GM19463 (cell line): ENCODE results near the gene IGSF22.
"Not testable (repeated sequence)": the region's sequence is repeated elsewhere in the genome, so short reads cannot be mapped to it uniquely, and the experiment has no call there.

Experiments
- ATAC-seq: cut with Tn5 transposase; IDR thresholded peaks from one replicate; pipeline ENCODE4 v1.9.1; 2021; ENCODE audit warnings: mild to moderate bottlenecking, moderate library complexity; ENCODE audit not compliant: unreplicated experiment

Gene IGSF22

DNA sequence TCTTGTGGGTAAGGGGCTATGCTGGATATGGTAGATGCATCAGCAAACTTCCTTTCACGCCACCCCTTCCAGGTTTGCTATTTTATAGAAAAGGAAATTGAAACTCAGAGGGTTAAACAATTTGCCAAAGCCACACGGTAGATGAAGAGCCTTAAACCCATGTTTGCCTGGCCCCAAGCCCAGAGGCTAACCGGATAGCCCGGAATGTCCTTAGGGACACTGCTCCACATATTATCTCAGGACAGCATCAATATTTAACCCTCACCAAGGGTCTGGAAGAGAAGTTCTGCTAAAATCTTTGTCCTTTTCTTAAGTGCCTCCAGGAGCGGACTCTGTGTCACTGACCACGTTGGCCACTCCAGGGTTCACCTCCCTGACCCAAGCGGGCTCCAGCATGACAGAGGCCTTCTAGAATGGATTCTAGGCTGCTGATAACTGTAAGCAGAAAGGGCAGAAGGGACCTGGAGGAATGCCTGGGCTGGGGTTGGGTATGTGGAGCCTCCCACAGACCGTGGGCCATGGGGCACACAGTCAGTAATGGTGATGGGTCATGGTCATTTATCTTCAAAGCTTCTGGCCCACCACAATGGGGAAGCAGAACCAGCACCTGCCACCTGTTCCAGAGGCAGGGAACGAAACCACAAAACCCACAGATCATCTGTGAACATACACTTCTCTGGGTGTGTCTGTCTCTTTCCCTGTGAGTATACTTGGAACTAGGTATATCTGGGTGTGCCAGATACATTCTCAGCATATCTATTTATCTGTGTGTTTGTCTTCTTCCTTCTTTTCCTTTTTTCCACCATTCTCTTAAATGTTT, 32.8 kb downstream of the IGSF22 start:
- ATAC-seq, result no peak

DNA sequence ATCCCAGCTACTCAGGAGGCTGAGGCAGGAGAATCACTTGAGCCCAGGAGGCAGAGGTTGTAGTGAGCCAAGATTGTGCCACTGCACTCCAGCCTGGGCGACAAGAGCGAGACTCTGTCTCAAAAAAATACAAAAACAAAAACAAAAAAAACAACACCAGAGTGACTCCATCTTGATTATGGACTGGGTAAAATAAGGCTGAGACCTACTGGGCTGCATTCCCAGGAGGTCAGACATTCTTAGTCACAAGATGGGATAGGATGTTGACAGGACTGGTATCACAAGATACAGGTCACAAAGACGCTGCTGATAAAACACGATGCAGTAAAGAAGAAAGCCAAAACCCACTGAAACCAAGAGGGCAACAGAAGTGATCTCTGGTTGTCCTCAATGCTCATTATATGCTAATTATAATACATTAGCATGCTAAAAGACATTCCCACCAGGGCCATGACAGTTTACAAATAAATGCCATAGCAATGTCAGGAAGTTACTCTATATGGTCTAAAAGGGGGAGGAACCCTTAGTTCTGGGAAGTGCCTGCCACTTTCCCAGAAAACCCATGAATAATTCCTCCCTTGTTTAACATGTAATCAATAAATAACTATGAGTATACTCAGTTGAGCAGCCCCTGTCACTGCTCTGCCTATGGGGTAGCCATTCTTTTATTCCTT, 34.4 kb downstream of the IGSF22 start:
- not testable (repeated sequence) for ATAC-seq

DNA sequence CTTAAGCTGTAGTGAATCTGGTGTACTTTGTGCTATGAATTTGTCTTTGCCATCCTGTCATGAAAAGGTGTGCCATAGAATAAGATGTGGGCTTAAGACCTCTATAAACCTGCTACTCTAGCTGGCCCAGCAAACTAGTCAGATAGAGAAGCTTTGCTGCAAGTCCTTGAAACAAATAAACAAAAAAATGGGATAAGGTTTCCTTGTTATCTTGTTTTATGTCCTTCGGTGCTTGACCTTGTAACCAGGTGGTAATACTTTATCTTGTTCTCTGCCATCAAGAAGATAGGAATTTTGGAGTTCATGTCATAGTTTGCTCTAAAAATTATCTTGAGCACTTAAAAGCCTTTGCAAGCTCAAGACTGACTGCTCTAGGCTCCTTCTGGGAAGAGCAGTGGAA, 41.7 kb downstream of the IGSF22 start:
- no peak for ATAC-seq

DNA sequence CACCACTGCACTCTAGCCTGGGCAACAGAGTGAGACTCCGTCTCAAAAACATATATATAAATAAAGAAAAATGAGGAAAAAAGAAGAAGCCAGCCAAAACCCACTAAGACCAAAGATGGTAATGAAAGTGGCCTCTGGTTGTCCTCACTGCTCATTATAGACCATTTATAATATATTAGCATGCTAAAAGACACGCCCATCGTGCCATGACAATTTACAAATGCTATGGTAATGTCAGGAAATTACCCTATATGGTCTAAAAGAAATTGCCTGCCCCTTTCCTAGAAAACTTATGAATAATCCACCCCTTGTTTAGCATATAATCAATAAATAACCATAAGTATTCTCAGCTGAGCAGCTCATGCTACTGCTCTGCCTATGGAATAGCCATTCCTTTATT, 43.5 kb downstream of the IGSF22 start:
- no peak for ATAC-seq

DNA sequence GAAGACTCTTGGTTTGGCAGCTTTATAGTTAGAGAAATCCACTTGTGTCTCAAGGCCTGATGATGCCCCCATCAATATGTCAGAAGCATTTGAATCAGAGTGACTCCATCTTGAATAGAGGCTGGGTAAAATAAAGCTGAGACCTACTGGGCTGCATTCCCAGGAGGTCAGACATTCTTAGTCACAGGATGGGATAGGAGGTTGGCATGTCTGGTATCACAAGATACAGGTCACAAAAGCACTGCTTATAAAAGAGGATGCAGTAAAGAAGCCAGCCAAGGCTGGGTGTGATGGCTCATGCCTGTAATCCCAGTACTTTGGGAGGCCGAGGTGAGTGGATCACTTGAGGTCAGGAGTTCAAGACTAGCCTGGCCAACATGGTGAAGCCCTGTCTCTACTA, 44.0 kb downstream of the IGSF22 start:
- ATAC-seq, result not testable (repeated sequence)

DNA sequence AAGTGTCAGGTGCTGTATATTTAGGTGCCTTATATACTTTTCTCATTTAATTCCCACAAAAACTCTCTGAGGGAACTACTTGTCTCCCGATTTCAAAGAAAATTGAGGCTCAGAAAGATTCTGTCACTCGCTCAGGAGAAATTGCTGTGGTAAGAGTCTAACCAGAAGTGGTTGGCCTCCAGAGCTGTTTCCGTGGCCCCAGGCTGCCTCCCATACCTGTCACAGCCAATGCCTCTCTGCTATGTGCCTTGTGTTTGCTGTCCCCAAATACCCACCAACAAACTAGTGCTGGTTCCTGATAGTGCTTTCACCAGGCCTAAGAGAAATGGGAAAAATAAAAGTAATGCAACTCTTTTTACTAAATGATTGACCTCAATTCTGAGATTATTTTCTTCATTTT, 48.4 kb downstream of the IGSF22 start:
- no peak for ATAC-seq

DNA sequence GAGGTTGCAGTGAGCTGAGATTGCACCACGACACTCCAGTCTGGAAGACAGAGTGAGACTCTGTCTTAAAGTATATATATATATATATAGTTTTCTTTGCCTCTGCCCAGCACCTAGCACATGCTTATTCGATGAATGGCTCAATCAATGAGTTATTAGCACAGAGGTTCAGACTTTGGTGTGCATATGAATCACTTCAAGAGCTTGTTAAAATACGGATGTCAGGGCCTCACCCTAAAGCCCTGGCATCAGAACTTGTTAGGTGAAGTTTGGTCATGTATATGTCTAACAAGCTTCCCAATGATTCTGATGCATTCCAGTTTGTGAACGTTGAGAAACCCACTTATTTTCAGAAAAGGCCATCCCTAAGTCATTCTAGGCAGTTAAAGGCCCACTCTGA, 49.2 kb downstream of the IGSF22 start:
- no peak for ATAC-seq

DNA sequence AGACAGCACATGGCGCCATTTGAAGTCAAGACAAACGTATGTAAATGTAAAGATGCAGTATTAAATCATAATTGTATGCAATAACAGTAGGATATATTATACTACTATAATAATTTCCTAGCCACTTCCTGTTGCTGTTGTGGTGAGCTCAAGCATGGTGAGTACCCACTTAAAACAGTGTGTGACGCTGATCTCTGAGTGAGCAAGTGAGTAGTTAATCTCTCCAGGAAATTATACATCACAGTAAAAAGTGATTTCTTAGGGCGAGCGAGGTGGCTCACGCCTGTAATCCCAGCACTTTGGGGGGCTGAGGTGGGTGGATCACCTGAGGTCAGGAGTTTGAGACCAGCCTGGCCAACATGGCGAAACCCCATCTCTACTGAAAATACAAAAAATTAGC, 53.8 kb downstream of the IGSF22 start:
- not testable (repeated sequence) for ATAC-seq

DNA sequence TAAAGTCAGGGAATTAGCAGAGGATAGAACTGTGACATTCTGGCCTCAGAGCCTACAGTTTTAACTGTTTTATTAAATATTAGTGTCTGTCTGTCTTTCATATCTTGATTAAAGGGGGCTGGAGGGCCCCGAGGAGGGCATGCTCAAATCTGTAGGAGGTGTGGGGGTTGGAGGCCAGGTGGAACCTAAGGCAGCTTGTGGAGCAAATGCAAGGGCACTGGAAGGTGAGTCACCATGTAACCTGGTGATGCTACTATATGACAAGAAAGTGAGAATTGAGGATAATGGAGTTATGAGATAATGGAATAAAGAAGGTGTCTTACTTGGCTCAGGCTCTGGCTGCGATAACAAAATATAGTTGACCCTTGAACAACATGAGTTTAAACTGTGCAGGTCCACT, 54.7 kb downstream of the IGSF22 start:
- ATAC-seq, result no peak

DNA sequence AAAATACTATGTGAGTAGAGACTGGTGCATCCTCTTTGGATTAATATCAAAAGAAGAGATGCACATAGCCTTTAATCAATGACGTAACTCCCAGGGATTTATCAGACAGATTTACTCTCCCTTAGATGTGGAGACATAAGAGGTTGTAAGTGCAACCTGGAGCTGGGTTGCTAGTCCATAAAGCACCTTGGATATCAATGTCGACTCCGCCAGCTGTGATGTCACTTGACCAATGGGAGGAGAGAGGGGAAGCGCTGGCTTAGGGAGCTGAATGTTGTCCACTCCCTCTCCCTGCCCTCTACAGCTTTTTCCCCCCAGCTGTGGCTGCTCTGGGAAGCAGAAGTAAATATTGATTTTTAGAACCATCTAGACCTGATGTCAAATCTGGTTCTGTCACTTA, 56.3 kb downstream of the IGSF22 start:
- ATAC-seq, result no peak

DNA sequence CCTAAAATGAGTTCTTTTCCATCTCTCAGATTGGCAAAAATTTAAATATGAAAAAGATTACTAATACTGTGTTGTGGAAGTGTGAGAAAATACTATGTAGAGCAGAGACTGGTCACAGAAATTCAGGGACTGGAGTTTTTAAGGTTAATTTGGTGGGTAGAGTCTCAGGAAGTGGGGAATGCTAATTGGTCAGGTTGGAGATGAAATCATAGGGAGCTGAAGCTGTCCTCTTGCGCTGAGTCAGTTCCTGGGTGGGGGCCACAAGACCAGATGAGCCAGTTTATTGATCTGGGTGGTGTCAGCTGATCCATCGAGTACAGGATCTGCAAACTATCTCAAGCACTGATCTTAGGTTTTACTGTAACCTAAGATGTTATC, 56.8 kb downstream of the IGSF22 start:
- ATAC-seq, result no peak

DNA sequence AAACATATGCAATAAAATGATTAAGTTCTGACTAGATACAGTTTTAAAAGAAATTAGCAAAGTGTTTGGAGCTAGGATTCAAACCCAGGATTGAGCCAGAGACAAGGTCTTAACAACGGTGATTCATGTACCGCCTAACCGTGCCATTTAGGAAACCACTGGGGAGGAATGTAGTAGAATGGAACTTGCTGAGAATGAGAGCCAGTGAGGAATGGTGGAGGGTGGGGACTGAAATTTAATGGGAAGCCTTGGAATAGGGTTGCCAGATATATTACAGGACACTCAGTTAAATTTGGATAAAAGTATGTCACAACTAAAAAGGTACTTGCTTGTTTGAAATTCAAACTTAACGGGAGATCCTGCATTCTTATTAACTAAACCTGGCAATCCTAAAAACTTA, 57.9 kb downstream of the IGSF22 start:
- ATAC-seq, result no peak

DNA sequence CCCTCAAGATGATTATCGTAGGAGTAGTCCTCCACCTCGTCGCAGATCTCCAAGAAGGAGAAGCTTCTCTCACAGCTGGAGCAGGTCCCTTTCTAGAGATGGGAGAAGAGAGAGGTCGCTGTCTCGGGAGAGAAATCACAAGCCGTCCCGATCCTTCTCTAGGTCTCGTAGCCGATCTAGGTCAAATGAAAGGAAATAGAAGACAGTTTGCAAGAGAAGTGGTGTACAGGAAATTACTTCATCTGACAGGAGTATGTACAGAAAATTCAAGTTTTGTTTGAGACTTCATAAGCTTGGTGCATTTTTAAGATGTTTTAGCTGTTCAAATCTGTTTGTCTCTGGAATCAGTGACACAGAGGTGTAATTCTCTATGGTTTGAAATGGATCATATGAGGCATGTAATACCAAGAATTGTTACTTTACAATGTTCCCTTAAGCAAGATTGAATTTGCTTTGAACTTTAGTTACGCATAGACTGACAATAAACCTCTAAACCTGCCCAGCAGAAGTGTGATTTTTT, 60.6 kb downstream of the IGSF22 start:
- not testable (repeated sequence) for ATAC-seq

DNA sequence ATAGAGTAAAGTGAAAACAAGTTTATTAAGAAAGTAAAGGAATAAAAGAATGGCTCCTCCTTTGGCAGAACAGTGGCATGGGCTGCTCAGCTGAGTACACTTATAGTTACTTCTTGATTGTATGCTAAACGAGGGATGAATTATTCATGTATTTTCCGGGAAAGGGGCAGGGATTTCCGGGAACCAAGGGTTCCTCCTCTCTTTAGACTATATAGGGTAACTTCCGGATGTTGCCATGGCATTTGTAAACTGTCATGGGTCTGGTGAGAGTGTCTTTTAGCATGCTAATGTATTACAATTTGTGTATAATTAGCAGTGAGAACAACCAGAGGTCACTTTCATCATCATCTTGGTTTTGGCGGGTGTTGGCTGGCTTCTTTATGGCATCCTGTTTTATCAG, 68.3 kb downstream of the IGSF22 start:
- ATAC-seq, result no peak
